ENCODE measurements around the gene ICOS. TPM values are rescaled to one million over a fixed set of nuclear protein-coding genes. Genes with fewer than 3 reads are reported as not detected.
A peak's percentile ranks its signal among the peaks of the same experiment; 100 is the strongest.

The ICOS gene
- total RNA-seq, 1 donor from 2014 or later, result 2.1 TPM

- Histone ChIP-seq H3K36me3 (no peaks in the 10 kb centered on the region), H3K27ac (no peak overlapping the region), H3K4me1 (no peaks in the 10 kb centered on the region), H3K9me3 (no peaks in the 10 kb centered on the region), H3K27me3 (no peaks in the 10 kb centered on the region), H3K4me3 (no peak overlapping the region)
- TF ChIP-seq, protein P1, sequence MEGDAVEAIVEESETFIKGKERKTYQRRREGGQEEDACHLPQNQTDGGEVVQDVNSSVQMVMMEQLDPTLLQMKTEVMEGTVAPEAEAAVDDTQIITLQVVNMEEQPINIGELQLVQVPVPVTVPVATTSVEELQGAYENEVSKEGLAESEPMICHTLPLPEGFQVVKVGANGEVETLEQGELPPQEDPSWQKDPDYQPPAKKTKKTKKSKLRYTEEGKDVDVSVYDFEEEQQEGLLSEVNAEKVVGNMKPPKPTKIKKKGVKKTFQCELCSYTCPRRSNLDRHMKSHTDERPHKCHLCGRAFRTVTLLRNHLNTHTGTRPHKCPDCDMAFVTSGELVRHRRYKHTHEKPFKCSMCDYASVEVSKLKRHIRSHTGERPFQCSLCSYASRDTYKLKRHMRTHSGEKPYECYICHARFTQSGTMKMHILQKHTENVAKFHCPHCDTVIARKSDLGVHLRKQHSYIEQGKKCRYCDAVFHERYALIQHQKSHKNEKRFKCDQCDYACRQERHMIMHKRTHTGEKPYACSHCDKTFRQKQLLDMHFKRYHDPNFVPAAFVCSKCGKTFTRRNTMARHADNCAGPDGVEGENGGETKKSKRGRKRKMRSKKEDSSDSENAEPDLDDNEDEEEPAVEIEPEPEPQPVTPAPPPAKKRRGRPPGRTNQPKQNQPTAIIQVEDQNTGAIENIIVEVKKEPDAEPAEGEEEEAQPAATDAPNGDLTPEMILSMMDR (IDR thresholded peaks at IDR 0.05), result no peak
- intact Hi-C loops (cut with DNase I), result no loop called here
- DNase-seq (no peak), ATAC-seq (peak; percentile 61)
Observed at GRCh38 chr2:204010628-204011560, 74.3 kb downstream of the ICOS start.

Other genes starting within 250 kb of the ICOS start
- 2.5 TPM for gene CD28, start 230.1 kb upstream of the ICOS start, total RNA-seq
- 1.4 TPM for gene CTLA4, start 69.0 kb upstream of the ICOS start, total RNA-seq

All from upper lobe of right lung (tissue), 1 donor.